Measurements from ENCODE around the gene ZFP36L1. TPM values are rescaled to one million over a fixed set of nuclear protein-coding genes. Genes with fewer than 3 reads are reported as not detected.

Gene ZFP36L1
- total RNA-seq, 1 donor from 2014 or later = 884 TPM

- Mint-ChIP-seq H3K4me1 (peaks cover 70% of the 10 kb centered on the region), H3K36me3 (ENCODE audit: low read depth) (peaks cover 20% of the 10 kb centered on the region), H3K27me3 (no peaks in the 10 kb centered on the region), H3K27ac (peak overlapping the region; percentile 31), H3K9me3 (peaks cover 7% of the 10 kb centered on the region), H3K4me3 (peak overlapping the region; percentile 19)
- ChIA-PET POLR2A (interaction anchor here (0.6 to 23.4 kb wide), 4 partner anchors 10 to 529 kb away, joined by 3 to 2953 read pairs (median 11); partner anchors contain the start of gene ZFP36L1), CTCF (interaction anchor here (1.0 kb wide), 1 partner anchor 14 kb away, joined by 3 read pairs; no protein-coding TSS in a partner anchor)
- intact Hi-C loops (cut with micrococcal nuclease) = no loop called here
- DNase-seq = no peak
- no peak for ATAC-seq (ENCODE audit: low read depth)
- no peak for TF ChIP-seq CTCF (IDR thresholded peaks at IDR 0.05)
Observed at GRCh38 chr14:68800390-68800789, 7.5 kb upstream of the ZFP36L1 start.

- TF ChIP-seq CTCF (IDR thresholded peaks at IDR 0.05) = no peak
- intact Hi-C loops (cut with micrococcal nuclease) = no loop called here
- DNase-seq (no peak), ATAC-seq (ENCODE audit: low read depth) (no peak)
- H3K27ac Mint-ChIP-seq = peak overlapping the region; percentile 99
- CTCF ChIA-PET = no interaction called here
- no peaks in the 10 kb centered on the region for H3K27me3 Mint-ChIP-seq
- H3K4me3 Mint-ChIP-seq = peak overlapping the region; percentile 16
- peaks cover 7% of the 10 kb centered on the region for H3K9me3 Mint-ChIP-seq
- peaks cover 25% of the 10 kb centered on the region for H3K36me3 Mint-ChIP-seq (ENCODE audit: low read depth)
- peaks cover 61% of the 10 kb centered on the region for H3K4me1 Mint-ChIP-seq
- POLR2A ChIA-PET = interaction anchor here (0.6 to 19.6 kb wide), 11 partner anchors 10 to 566 kb away, joined by 3 to 2953 read pairs (median 5); no protein-coding TSS in a partner anchor
Observed at GRCh38 chr14:68798621-68799020, 5.8 kb upstream of the ZFP36L1 start.

- ATAC-seq (ENCODE audit: low read depth) (no peak), DNase-seq (no peak)
- Mint-ChIP-seq H3K27ac (peak overlapping the region; percentile 99), H3K27me3 (no peaks in the 10 kb centered on the region), H3K36me3 (ENCODE audit: low read depth) (peaks cover 35% of the 10 kb centered on the region), H3K4me3 (peak overlapping the region; percentile 100), H3K9me3 (peaks cover 7% of the 10 kb centered on the region), H3K4me1 (peaks cover 57% of the 10 kb centered on the region)
- no peak for TF ChIP-seq CTCF (IDR thresholded peaks at IDR 0.05)
- CTCF ChIA-PET = interaction anchor here (2.6 to 3.4 kb wide), 2 partner anchors 10 to 18 kb away, joined by 13 to 67 read pairs; no protein-coding TSS in a partner anchor
- POLR2A ChIA-PET = interaction anchor here (1.0 to 19.6 kb wide), 15 partner anchors 11 to 853 kb away, joined by 3 to 2953 read pairs (median 41); no protein-coding TSS in a partner anchor
- intact Hi-C loops (cut with micrococcal nuclease) = no loop called here
Observed at GRCh38 chr14:68797121-68797670, 4.3 kb upstream of the ZFP36L1 start.

- H3K36me3 Mint-ChIP-seq (ENCODE audit: low read depth) = peaks cover 35% of the 10 kb centered on the region
- DNase-seq (no peak), ATAC-seq (ENCODE audit: low read depth) (no peak)
- H3K9me3 Mint-ChIP-seq = peaks cover 2% of the 10 kb centered on the region
- H3K4me1 Mint-ChIP-seq = peaks cover 50% of the 10 kb centered on the region
- no peaks in the 10 kb centered on the region for H3K27me3 Mint-ChIP-seq
- TF ChIP-seq CTCF (IDR thresholded peaks at IDR 0.05) = no peak
- H3K27ac Mint-ChIP-seq = peak overlapping the region; percentile 99
- peak overlapping the region; percentile 100 for H3K4me3 Mint-ChIP-seq
- intact Hi-C loops (cut with micrococcal nuclease) = loop anchor here (1.0 kb wide), 2 partner anchors 10 to 18 kb away; no protein-coding TSS in a partner anchor
- POLR2A ChIA-PET = interaction anchor here (0.6 to 19.6 kb wide), 35 partner anchors 11 to 852 kb away, joined by 3 to 2953 read pairs (median 8); no protein-coding TSS in a partner anchor
- CTCF ChIA-PET = interaction anchor here (2.6 to 3.4 kb wide), 2 partner anchors 11 to 18 kb away, joined by 13 to 67 read pairs; no protein-coding TSS in a partner anchor
Observed at GRCh38 chr14:68796418-68797101, 3.7 kb upstream of the ZFP36L1 start.
